ENCODE measurements around the gene AMH. TPM values are rescaled to one million over a fixed set of nuclear protein-coding genes. Genes with fewer than 3 reads are reported as not detected.

The AMH gene
- total RNA-seq, 3 donors from 2014 or later, result 2.5 to 3.9 TPM; not detected in 1

DNA sequence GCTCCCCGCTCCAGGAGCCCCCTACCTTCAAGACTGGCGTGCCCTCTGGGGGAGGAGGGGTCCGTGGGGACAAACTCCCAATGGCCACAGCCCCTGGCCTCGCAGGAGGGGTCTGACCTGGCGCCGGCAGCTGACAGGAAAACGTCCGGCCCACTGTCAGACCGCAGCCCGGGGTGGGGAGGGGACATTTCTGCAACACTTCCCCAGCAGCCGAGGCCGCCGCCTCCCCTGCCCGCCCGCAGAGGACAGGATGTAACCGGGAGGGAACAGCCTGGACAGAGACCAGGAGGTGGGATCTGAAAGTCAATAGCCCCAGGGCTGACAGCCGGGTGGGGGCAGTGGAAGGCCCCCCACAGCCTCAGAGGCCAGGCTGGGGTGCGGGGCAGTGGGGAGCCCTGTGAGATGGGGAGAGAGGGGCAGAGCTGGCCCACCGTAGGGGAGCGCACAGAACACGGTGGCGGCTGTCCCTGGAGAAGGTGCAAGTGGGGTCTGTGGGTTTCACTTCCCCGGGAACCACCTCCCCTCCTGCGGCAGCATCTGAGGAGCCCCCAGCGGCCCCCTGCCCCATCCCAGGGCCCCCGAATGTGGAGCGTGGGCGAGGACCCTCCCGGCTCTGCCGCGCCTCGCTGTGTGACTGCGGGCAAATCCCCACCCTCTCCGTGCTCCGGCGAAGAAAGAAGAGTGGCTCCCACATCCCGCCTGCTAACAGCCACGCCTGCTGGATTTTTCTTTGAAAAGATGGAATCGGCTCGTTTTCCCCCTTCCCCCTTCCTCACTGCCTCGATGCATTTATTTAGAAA, 33.1 kb downstream of the AMH start, which contains the start of gene PEAK3:
TSS of gene PEAK3 (minus strand) at position 114 of the 800 bp plus-strand sequence. CDS start 1,244 bp downstream, outside the sequence.
- Histone ChIP-seq H3K27ac (no peak within 1 kb of the TSS), H3K4me1 (no peaks in the 10 kb centered on the region)

DNA sequence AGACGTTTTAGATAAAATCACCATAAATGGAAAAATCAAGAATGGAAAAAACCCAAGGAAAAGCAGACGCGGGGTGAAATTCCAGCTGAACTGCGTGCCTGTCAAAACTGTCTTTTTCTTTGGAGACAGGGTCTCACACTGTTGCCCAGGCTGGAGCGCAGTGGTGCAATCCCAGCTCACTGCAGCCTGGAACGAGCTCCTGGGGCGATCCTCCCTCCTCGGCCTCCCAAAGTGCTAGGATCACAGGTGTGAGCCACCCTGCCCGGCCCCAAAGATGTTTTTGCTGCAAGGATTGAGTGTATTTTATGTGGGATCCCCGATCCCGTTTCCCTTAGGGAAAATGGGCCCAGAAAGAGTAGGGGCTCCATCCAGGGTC, 33.7 kb downstream of the AMH start:
- Histone ChIP-seq H3K4me3 (peak overlapping the region in 1 of 3 donors; percentile 55), H3K4me1 (no peaks in the 10 kb centered on the region)
- intact Hi-C loops (cut with DNase I; ENCODE audit: low total_unique reads), result no loop called here

More for the DNA sequence above, 33.1 kb downstream of the AMH start, which contains the start of gene PEAK3:
- Histone ChIP-seq H3K36me3 (no peaks in the 10 kb centered on the region), H3K27me3 (no peaks in the 10 kb centered on the region), H3K9me3 (no peaks in the 10 kb centered on the region), H3K4me3 (peak within 1 kb of the TSS; percentile 31 to 55 (median 38))
- DNase-seq (ENCODE audit: low spot score in 2 of 2), result no peak
- intact Hi-C loops (cut with DNase I; ENCODE audit: low total_unique reads), result no loop called here
- TF ChIP-seq POLR2A (IDR thresholded peaks at IDR 0.05), result no peak
- TF ChIP-seq POLR2AphosphoS5 (IDR thresholded peaks at IDR 0.05), result no peak
- TF ChIP-seq CTCF (IDR thresholded peaks at IDR 0.05), result no peak

DNA sequence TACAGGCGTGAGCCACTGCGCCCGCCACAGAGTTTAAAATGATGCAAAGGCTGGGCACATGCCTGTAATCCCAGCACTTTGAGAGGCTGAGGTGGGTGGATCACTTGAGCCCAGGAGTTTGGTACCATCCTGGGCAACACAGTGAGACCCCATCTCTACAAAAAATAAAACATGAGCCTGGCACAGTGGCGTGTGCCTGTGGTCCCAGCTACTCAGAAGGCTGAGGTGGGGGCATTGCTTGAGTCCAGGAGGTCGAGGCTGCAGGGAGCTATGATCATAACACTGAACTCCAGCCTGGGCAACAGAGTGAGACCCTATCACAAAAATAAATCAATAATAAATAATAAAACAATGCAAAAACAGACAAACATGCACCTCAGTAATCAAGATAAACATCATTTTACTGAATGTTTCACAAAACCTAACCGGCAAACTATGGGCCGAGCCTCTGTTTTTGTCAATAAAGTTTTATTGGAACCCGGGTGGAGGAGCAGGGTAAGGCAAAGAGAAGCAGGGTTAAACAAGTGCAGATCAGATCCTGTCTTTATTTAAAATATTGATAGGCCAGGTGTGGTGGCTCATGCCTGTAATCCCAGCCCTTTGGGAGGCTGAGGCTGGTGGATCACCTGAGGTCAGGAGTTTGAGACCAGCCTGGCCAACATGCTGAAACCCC, 34.8 kb downstream of the AMH start:
- DNase-seq (ENCODE audit: low spot score in 2 of 2), result no peak
- Histone ChIP-seq H3K4me1 (no peaks in the 10 kb centered on the region), H3K27ac (no peak overlapping the region), H3K9me3 (no peaks in the 10 kb centered on the region), H3K4me3 (no peak overlapping the region), H3K27me3 (peaks cover 0 to 8% of the 10 kb centered on the region in 2 donors), H3K36me3 (no peaks in the 10 kb centered on the region)
- TF ChIP-seq CTCF (IDR thresholded peaks at IDR 0.05) (no peak), POLR2A (IDR thresholded peaks at IDR 0.05) (no peak), POLR2AphosphoS5 (IDR thresholded peaks at IDR 0.05) (no peak)
- intact Hi-C loops (cut with DNase I; ENCODE audit: low total_unique reads), result no loop called here

More for the DNA sequence above, 33.7 kb downstream of the AMH start:
- H3K36me3 ChIP-seq, result no peaks in the 10 kb centered on the region
- H3K27ac ChIP-seq, result no peak overlapping the region
- TF ChIP-seq CTCF (IDR thresholded peaks at IDR 0.05), result no peak
- TF ChIP-seq POLR2AphosphoS5 (IDR thresholded peaks at IDR 0.05), result no peak
- no peak for TF ChIP-seq POLR2A (IDR thresholded peaks at IDR 0.05)
- H3K9me3 ChIP-seq, result no peaks in the 10 kb centered on the region
- H3K27me3 ChIP-seq, result no peaks in the 10 kb centered on the region
- DNase-seq (ENCODE audit: low spot score in 2 of 2), result no peak

DNA sequence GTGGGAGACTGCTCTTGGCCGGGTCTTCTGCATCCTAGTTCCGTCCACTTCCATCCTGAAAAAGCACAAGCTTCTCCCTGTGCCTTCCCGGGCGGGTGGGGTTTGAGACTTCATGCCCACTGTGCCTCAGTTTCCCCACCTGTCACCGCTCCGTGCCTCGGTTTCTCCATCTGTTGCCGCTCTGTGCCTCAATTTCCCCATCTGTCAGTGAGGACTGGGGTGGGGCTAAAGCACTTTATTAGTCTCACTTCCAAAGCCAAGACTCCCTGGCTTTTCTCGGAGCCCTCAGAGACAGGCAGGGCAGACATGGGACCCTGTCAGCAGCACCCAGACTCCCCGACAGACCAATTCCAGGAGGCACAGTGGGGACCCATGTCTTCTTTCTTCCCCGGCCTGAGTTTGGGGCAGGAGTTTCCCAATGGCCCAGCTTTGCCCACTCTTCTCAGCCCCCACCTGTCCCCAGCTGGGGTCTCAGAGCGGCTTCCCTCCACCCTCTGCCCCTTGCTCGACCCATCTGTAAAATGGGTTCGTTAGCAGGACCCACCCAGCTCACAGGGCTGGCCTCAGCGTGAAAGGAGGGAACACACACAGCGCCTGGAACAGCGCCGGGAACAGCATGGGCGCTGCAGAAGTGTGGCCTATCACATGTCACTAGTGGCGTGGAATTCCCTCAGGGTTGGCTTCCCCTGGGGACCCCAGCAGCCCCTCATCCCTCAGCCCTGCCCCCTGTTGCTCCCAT, 37.4 kb downstream of the AMH start:
- TF ChIP-seq POLR2A (IDR thresholded peaks at IDR 0.05), result no peak
- no peak for TF ChIP-seq CTCF (IDR thresholded peaks at IDR 0.05)
- no peak for TF ChIP-seq POLR2AphosphoS5 (IDR thresholded peaks at IDR 0.05)
- H3K4me1 ChIP-seq, result peaks cover 12 to 21% of the 10 kb centered on the region in 2 donors
- intact Hi-C loops (cut with DNase I; ENCODE audit: low total_unique reads), result no loop called here
- no peak overlapping the region for H3K4me3 ChIP-seq
- no peak for DNase-seq (ENCODE audit: low spot score in 2 of 2)
- H3K27me3 ChIP-seq, result peaks cover 9 to 34% of the 10 kb centered on the region in 2 donors
- H3K36me3 ChIP-seq, result no peaks in the 10 kb centered on the region
- H3K9me3 ChIP-seq, result no peaks in the 10 kb centered on the region
- no peak overlapping the region for H3K27ac ChIP-seq
